Muscle layer of colon (tissue), 2 donors: ENCODE data around the gene EDRF1.

Experiments
- H3K27ac ChIP-seq: one replicate; pipeline ENCODE4 v1.7.0; 2013; ENCODE audit warnings: low read depth, mild to moderate bottlenecking, low read length, moderate library complexity
- H3K27me3 ChIP-seq, 2 donors: one replicate each; pipeline ENCODE4 v1.7.0; 2013; ENCODE audit warnings: low read length in 2 of 2, mild to moderate bottlenecking in 2 of 2; ENCODE audit not compliant: insufficient read depth in 2 of 2, control insufficient read depth in 1 of 2
- H3K36me3 ChIP-seq: one replicate; pipeline ENCODE4 v1.7.0; 2013; ENCODE audit warnings: mild to moderate bottlenecking, low read length; ENCODE audit not compliant: insufficient read depth
- H3K4me1 ChIP-seq: one replicate; pipeline ENCODE4 v1.7.0; 2013; ENCODE audit warnings: mild to moderate bottlenecking, low read length; ENCODE audit not compliant: insufficient read depth
- H3K4me3 ChIP-seq, 2 donors: one replicate each; pipeline ENCODE4 v1.7.0; 2013; ENCODE audit warnings: low read length in 2 of 2, low read depth in 1 of 2, mild to moderate bottlenecking in 1 of 2, moderate library complexity in 1 of 2
- H3K9ac ChIP-seq: one replicate; pipeline ENCODE4 v1.7.0; 2013; ENCODE audit warnings: low read length
- H3K9me3 ChIP-seq: one replicate; pipeline ENCODE4 v1.7.0; 2013; ENCODE audit warnings: mild to moderate bottlenecking, low read length
- donor health status: abdominal sarcoma.
- donor health status: Adenocarcinoma of cecum.

Gene EDRF1

DNA sequence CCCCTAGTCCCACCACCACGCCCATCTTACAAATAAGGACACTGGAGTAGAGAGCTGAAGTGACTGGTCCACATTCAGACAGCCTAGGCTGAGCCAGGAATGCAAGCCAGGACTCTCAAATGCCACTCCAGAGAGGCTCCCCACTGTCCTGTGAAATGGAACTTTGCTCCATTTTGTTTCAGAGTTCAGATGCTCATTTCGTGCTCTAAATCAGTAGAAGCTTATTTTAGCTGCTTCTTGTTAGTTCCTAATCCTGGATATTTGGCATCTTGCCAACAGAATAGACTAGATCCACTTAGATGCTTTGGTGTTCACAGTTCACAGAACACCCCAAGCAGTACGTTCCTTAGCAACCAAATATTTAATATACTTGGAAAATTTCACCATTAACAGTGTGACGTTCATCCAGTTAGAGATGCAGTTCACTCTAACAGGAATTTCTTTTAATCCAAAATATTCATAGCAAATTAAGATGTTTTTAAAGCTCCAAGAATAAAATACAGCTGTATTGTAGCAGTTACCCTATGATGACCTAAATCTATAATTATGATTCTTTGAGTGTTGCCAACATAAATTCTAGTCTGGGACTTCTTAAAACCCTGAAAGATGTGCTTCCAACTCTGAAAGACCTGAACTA is 48.8 kb downstream of the EDRF1 start:
- Histone ChIP-seq H3K27me3 (no peaks in the 10 kb centered on the region), H3K9ac (no peak overlapping the region), H3K4me1 (peaks cover 22% of the 10 kb centered on the region), H3K9me3 (no peaks in the 10 kb centered on the region), H3K27ac (peak overlapping the region; percentile 20), H3K4me3 (no peak overlapping the region), H3K36me3 (peaks cover 17% of the 10 kb centered on the region)

DNA sequence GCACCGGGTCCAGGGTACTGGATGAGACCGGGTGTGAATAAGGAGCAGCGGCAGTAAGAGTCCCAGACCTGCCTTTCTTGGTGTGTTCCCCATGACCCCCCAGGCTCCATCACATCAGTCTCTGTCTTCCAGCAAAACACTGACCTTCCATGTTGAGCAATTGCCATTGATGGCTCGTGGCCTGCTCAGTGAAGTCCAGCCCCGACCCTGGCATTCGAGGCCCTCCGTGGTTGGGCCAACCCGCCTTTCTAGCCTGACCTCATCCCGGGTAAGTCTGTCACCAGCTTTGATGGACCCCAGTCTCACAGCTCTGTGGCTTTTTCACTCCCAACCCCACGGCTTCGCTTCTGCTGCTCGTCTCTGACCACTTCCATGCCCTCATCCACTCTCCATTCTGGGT is 49.7 kb downstream of the EDRF1 start:
- Histone ChIP-seq H3K4me3 (no peak overlapping the region), H3K27me3 (no peaks in the 10 kb centered on the region)

DNA sequence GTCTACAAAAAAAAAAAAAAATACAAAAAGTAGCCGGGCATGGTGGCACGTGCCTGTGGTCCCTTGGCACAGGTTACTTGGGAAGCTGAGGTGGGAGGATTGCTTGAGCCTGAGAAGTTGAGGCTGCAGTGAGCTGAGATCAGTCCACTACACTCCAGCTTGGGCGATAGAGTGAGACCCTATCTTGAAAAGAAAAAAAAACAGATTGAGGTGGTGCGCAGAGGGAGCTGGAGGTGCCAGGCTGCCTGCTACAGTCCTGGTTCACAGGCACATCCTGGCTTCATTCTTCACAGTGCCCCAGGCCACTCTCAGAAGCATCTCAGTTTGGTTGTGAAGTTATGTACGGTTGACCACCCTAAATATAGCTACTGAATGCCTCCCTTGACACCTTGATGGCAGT is 51.3 kb downstream of the EDRF1 start:
- Histone ChIP-seq H3K36me3 (no peaks in the 10 kb centered on the region), H3K9me3 (no peaks in the 10 kb centered on the region), H3K4me3 (no peak overlapping the region), H3K27me3 (no peaks in the 10 kb centered on the region), H3K4me1 (peaks cover 22% of the 10 kb centered on the region), H3K27ac (no peak overlapping the region), H3K9ac (no peak overlapping the region)

More for the DNA sequence above, 49.7 kb downstream of the EDRF1 start:
- peak overlapping the region; percentile 20 for H3K27ac ChIP-seq
- no peak overlapping the region for H3K9ac ChIP-seq
- peaks cover 14% of the 10 kb centered on the region for H3K36me3 ChIP-seq
- no peaks in the 10 kb centered on the region for H3K9me3 ChIP-seq
- peaks cover 22% of the 10 kb centered on the region for H3K4me1 ChIP-seq

DNA sequence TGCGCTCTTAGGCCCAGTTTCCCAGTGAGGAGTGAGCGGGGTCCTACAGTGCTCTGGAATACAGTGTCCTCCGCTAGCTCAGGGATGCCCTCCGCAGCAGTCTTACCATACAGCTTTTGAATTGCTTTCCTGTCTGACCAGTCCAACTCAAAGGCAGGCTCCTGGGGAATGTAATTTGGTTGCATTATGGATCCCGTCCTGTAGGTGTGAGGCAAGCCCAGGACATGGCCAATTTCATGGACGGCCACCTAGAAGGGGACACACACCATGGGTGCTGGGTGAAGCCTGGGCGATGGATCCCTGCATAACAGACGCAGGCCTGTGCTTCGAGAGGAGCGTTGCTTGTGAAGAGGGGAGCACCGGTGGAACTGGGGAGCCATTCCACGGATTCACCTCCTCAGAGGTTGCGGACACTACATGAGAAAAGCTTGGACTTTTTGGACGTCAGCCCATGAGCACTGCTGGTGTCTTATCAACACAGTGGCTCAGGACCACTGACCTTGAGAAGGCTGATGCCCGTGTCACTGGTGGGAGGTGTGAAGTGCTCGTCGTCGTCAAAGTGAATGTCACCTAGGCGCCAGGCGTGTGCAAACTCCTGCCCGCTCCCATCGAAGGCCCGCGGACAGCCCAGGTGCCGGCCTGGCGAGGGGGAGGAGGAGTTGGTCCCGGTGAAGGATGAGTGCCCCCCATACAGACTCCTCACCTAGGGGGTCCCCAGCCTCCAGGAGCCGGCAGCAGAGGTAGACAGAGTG is 52.8 kb downstream of the EDRF1 start:
- Histone ChIP-seq H3K4me1 (peaks cover 22% of the 10 kb centered on the region), H3K9ac (no peak overlapping the region), H3K9me3 (no peaks in the 10 kb centered on the region), H3K36me3 (no peaks in the 10 kb centered on the region), H3K27me3 (no peaks in the 10 kb centered on the region), H3K4me3 (no peak overlapping the region), H3K27ac (no peak overlapping the region)

DNA sequence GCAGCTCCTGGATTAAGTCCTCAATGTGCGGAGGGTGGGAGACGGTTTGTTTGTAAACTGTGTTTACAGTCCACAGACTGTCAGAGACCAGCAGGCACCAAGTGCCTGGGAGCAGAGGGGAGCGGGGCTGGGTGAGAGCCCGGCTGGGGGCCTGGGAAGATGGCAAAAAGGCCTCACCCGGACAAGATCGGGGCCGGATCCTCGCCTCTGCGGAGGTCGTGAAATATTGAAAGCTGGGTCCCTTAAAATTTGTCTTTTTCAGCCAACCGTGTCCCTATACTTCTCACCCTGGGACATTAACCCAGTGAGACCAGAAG is 53.3 kb downstream of the EDRF1 start:
- no peaks in the 10 kb centered on the region for H3K36me3 ChIP-seq
- no peak overlapping the region for H3K9ac ChIP-seq
- H3K27ac ChIP-seq: no peak overlapping the region
- H3K27me3 ChIP-seq: no peaks in the 10 kb centered on the region
- no peak overlapping the region for H3K4me3 ChIP-seq
- peaks cover 16% of the 10 kb centered on the region for H3K4me1 ChIP-seq
- H3K9me3 ChIP-seq: no peaks in the 10 kb centered on the region

DNA sequence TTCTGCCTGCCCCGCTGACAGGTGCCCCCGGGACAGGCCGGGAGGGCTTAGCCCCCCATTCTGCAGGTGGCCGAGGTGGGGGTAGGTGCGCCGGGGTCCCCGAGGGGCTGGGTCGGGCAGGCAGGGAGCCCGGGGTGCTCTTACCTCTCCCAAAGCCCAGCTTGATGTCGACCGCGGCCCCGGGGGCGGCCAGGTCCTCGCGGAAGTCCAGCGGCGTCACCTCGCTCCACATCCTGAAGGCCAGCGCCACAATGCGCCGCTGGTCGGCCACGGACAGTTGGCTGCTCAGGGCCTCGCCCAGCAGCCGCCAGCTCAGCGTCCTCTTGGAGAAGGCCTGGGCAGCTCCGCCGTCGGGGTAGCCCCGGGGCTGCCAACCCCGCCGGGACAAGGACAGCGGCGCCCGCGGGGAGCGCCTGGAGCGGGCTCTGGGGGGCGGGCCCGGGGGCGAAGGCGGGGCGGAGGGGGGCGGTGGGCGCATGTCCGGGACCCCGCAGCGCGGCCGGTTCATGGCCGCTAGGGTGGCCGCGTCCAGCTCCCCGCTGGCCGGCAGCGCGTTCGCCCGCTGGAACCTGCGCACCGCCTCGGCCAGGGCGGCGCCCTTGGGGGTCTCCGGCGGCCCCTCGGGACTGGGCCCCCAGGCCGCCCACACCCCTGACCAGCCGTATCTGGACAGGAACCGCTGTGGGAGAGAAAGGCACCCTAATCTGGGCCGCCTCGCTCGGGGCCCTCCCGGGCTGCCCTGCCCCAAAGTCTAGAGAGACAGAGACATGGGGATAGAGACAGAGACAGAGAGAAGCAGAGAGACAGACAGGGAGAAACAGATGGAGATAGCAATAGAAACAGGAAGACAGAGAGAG is 54.4 kb downstream of the EDRF1 start:
- peaks cover 5% of the 10 kb centered on the region for H3K4me1 ChIP-seq
- no peak overlapping the region for H3K4me3 ChIP-seq
- H3K9me3 ChIP-seq: no peaks in the 10 kb centered on the region

DNA sequence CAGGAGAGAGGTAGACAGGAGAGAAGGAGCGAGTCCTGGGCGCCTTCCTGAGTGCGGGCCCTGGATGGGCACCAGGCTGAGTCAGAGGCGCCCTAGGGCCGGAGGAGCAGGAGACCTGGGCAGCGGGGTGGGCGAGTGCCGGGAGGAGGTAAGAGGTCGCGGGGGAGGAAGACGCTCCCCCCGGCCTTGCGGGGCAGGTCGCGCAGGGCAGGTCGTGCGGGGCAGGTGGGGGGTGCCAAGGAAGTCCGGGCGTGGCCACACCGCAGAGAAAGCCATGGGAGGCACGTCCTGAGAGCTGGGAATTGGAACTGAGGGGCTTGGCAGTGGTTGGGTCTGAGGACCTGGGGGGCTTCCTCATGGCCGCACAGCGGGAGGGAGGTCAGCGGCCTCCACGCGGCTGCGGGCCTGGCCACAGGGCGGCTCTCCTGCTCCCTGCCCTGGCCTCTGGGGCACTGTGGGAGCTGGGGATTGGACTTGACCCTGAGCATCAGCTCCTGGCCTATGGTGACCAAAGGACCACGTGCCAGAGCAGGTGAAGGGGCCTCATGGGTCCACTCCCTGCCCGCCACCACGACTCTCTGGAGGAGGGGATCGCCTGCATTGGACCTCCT is 55.2 kb downstream of the EDRF1 start:
- no peaks in the 10 kb centered on the region for H3K27me3 ChIP-seq
- H3K4me3 ChIP-seq: no peak overlapping the region
- no peaks in the 10 kb centered on the region for H3K9me3 ChIP-seq
- no peak overlapping the region for H3K27ac ChIP-seq
- H3K36me3 ChIP-seq: no peaks in the 10 kb centered on the region
- no peaks in the 10 kb centered on the region for H3K4me1 ChIP-seq
- H3K9ac ChIP-seq: no peak overlapping the region

More for the DNA sequence above, 54.4 kb downstream of the EDRF1 start:
- Histone ChIP-seq H3K27ac (no peak overlapping the region), H3K27me3 (no peaks in the 10 kb centered on the region), H3K9ac (no peak overlapping the region), H3K36me3 (no peaks in the 10 kb centered on the region)

DNA sequence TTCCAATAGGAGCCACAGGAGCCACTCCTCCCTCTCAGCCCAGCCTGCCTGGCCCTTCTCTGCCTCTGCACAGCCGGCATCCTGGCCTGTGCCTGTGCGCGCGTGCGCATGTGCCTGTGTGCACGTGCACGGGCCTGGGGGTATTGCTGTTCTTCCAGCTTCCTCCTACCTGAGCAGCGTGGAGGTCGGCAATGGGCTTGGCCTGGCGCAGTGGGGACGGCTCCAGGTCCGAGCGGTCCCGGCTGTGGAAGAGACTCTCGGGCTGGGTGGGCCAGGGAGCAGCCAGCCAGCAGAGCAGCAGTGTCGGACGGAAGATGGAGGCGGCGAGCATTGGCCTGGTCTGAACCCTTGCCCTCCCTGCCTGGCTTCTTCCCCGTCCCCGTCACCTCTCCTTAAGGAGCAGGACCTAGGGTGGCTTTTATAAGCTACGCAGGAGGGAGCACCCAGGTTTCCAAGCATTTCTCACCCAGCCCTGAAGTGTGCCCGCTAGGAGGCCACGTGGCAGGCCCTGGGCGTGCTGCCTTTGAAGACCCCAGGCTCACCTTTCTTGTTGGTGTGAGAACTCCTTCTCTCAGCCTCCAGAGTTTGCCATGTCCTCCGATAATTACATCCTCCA is 56.1 kb downstream of the EDRF1 start, which contains the start of gene MMP21:
TSS of gene MMP21 (minus strand) at position 331 of the 616 bp plus-strand sequence. CDS start at position 331, 0 bp downstream.
- H3K9me3 ChIP-seq: no peaks in the 10 kb centered on the region
- H3K4me3 ChIP-seq: no peak within 1 kb of the TSS
- no peaks in the 10 kb centered on the region for H3K4me1 ChIP-seq
- H3K27me3 ChIP-seq: no peaks in the 10 kb centered on the region
- no peaks in the 10 kb centered on the region for H3K36me3 ChIP-seq
- no peak within 1 kb of the TSS for H3K9ac ChIP-seq
- no peak within 1 kb of the TSS for H3K27ac ChIP-seq

DNA sequence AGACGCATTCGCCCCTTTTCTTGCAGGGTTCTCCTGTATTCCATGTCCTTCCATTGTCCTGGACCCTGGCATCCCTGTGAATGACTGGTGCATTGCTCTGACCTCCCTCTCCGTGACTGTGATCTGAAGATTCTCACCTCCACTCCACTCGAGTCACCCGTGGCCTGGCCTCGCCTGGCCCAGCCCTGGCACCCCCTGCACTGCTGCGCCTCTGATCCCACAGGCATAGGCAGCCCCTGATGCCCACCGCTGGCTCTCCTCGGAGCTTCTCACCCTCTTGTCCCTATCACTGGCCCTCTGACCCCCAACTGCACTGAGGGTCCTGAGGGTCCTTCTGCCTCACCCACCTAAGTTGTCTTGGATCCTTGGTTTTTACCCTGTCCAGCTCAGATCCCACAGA is 58.3 kb downstream of the EDRF1 start:
- no peak overlapping the region for H3K4me3 ChIP-seq
- H3K9ac ChIP-seq: no peak overlapping the region
- no peaks in the 10 kb centered on the region for H3K36me3 ChIP-seq
- no peak overlapping the region for H3K27ac ChIP-seq
- H3K27me3 ChIP-seq: no peaks in the 10 kb centered on the region
- H3K9me3 ChIP-seq: no peaks in the 10 kb centered on the region
- no peaks in the 10 kb centered on the region for H3K4me1 ChIP-seq

DNA sequence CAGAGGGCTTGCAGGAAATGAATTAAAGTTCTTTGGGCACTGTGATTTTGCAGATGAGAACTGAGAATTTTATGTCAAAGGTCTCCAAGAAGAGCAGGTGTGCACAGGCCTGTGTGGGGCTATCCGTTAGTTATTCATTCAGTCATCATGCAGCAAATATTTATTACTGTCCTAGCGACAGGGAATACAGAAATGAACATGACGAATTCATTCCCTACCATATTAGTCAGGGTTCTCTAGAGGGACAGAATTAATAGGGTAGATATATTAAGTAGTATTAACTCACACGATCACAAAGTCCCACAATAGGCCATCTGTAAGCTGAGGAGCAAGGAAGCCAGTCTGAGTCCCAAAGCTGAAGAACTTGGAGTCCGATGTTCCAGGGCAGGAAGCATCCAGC is 59.0 kb downstream of the EDRF1 start:
- Histone ChIP-seq H3K9ac (no peak overlapping the region), H3K36me3 (no peaks in the 10 kb centered on the region), H3K27ac (no peak overlapping the region), H3K9me3 (no peaks in the 10 kb centered on the region), H3K4me1 (no peaks in the 10 kb centered on the region), H3K4me3 (no peak overlapping the region), H3K27me3 (no peaks in the 10 kb centered on the region)
